HL-60 (cell line): Measurements from ENCODE around the gene SLC9C2.

ENCODE experiments used
- DNase-seq, 2 experiments: peaks; one replicate each; pipeline ENCODE4 v3.0.0-alpha.2; 2010 to 2020; ENCODE audit warnings: low read depth in 1 of 2, low spot score in 1 of 2
- H3K27ac ChIP-seq: fragments of 250-450 bp; sonication (Bioruptor Pico); replicated peaks from 2 replicates; pipeline ENCODE4 v1.5.1; 2020; ENCODE audit warnings: mild to moderate bottlenecking, moderate library complexity
- H3K27me3 ChIP-seq: fragments of 250-450 bp; sonication (Bioruptor Pico); 2 replicates; pipeline ENCODE4 v1.5.1; 2021; ENCODE audit warnings: mild to moderate bottlenecking, moderate library complexity; ENCODE audit not compliant: insufficient read depth, poor library complexity, severe bottlenecking
- H3K4me3 ChIP-seq: replicated peaks from 2 replicates; pipeline ENCODE4 v1.5.1; 2011; ENCODE audit warnings: mild to moderate bottlenecking, control low read depth, low read length; ENCODE audit not compliant: insufficient read depth
- GABPA ChIP-seq: IDR thresholded peaks from 2 replicates; pipeline ENCODE4 v1.6.1; 2012; ENCODE audit warnings: low read depth
- POLR2AphosphoS5 ChIP-seq: IDR thresholded peaks from 2 replicates; pipeline ENCODE4 v1.6.1; 2012; ENCODE audit warnings: low read depth
- SPI1 ChIP-seq: IDR thresholded peaks from 2 replicates; pipeline ENCODE4 v1.6.1; 2012; ENCODE audit warnings: low read depth, mild to moderate bottlenecking, borderline replicate concordance
- TF ChIP-seq, protein P1 (sequence below): IDR thresholded peaks from one replicate; pipeline ENCODE4 v1.5.1; 2011; ENCODE audit warnings: low read length, control low read depth, inconsistent platforms; ENCODE audit not compliant: insufficient read depth
- TF ChIP-seq, protein P2 (sequence below): IDR thresholded peaks from 2 replicates; pipeline ENCODE4 v1.6.1; 2012; ENCODE audit warnings: low read depth; ENCODE audit not compliant: insufficient replicate concordance

Gene SLC9C2

DNA sequence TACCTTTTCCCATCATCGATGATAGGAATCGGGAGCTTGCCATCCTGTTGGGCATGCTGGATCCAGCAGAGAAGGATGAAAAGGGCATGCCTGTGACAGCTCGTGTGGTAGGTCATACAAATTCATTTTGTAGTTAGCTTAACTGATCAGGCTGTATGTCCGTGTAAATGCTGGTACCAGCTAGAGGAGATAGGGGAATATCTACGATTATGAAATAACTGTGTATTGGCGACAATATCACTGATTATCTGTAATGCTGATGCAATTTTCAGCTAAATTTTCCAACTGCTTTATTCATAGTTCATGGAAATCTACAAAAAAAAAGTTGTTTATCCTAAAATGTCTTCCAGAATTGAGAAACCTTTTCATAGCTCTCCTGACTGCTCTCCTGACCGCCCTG, 117.5 kb downstream of the SLC9C2 start:
- DNase-seq = no peak
- H3K27me3 ChIP-seq = no peaks in the 10 kb centered on the region
- no peak for TF ChIP-seq SPI1
- no peak overlapping the region for H3K27ac ChIP-seq
- H3K4me3 ChIP-seq = no peak overlapping the region

DNA sequence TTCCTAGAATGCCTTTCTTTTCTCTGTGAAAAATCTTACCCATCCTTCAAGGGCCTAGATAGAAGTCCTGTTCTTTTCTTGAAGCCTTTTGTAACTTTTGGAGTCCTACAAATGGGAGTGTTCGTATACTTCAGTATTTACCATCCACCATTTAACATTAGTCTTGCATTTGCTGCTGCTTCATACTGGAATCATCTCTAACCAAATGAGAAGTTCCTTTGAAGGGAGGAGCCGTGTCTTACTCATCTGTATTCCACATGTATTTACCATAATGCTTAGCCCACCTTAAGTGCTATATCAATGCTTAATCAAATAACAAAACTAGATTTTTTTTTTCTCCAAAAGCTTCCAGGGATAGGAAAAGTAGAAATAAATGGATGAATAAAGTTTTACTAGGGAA, 118.6 kb downstream of the SLC9C2 start:
- no peak for DNase-seq
- TF ChIP-seq SPI1 (no peak), POLR2AphosphoS5 (no peak), GABPA (no peak)
- TF ChIP-seq, protein P1, sequence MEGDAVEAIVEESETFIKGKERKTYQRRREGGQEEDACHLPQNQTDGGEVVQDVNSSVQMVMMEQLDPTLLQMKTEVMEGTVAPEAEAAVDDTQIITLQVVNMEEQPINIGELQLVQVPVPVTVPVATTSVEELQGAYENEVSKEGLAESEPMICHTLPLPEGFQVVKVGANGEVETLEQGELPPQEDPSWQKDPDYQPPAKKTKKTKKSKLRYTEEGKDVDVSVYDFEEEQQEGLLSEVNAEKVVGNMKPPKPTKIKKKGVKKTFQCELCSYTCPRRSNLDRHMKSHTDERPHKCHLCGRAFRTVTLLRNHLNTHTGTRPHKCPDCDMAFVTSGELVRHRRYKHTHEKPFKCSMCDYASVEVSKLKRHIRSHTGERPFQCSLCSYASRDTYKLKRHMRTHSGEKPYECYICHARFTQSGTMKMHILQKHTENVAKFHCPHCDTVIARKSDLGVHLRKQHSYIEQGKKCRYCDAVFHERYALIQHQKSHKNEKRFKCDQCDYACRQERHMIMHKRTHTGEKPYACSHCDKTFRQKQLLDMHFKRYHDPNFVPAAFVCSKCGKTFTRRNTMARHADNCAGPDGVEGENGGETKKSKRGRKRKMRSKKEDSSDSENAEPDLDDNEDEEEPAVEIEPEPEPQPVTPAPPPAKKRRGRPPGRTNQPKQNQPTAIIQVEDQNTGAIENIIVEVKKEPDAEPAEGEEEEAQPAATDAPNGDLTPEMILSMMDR = no peak
- TF ChIP-seq, protein P2, sequence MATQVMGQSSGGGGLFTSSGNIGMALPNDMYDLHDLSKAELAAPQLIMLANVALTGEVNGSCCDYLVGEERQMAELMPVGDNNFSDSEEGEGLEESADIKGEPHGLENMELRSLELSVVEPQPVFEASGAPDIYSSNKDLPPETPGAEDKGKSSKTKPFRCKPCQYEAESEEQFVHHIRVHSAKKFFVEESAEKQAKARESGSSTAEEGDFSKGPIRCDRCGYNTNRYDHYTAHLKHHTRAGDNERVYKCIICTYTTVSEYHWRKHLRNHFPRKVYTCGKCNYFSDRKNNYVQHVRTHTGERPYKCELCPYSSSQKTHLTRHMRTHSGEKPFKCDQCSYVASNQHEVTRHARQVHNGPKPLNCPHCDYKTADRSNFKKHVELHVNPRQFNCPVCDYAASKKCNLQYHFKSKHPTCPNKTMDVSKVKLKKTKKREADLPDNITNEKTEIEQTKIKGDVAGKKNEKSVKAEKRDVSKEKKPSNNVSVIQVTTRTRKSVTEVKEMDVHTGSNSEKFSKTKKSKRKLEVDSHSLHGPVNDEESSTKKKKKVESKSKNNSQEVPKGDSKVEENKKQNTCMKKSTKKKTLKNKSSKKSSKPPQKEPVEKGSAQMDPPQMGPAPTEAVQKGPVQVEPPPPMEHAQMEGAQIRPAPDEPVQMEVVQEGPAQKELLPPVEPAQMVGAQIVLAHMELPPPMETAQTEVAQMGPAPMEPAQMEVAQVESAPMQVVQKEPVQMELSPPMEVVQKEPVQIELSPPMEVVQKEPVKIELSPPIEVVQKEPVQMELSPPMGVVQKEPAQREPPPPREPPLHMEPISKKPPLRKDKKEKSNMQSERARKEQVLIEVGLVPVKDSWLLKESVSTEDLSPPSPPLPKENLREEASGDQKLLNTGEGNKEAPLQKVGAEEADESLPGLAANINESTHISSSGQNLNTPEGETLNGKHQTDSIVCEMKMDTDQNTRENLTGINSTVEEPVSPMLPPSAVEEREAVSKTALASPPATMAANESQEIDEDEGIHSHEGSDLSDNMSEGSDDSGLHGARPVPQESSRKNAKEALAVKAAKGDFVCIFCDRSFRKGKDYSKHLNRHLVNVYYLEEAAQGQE = no peak
- Histone ChIP-seq H3K27ac (no peak overlapping the region), H3K27me3 (no peaks in the 10 kb centered on the region), H3K4me3 (no peak overlapping the region)

DNA sequence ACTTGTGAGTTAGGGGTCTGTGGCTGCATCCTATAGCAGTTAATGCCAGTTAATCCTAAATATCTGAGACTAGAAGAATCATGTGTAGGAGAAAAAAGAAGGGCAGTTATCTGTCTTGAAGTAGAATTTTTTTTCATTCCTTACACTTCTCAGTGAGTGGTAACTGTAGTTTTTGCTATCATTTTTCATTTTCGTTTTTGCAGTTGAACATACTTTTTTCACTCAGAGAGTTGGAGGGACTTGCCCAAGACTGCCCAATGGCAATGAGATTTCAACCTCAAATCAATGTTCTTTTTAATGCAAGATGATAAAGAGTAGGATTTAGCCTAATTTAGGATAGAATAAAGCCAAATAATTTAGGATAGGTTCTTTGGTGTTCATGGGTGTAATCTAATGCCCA, 120.2 kb downstream of the SLC9C2 start:
- H3K27me3 ChIP-seq = no peaks in the 10 kb centered on the region
- H3K27ac ChIP-seq = no peak overlapping the region
- DNase-seq = no peak
- no peak overlapping the region for H3K4me3 ChIP-seq
- TF ChIP-seq, protein P2 = no peak

DNA sequence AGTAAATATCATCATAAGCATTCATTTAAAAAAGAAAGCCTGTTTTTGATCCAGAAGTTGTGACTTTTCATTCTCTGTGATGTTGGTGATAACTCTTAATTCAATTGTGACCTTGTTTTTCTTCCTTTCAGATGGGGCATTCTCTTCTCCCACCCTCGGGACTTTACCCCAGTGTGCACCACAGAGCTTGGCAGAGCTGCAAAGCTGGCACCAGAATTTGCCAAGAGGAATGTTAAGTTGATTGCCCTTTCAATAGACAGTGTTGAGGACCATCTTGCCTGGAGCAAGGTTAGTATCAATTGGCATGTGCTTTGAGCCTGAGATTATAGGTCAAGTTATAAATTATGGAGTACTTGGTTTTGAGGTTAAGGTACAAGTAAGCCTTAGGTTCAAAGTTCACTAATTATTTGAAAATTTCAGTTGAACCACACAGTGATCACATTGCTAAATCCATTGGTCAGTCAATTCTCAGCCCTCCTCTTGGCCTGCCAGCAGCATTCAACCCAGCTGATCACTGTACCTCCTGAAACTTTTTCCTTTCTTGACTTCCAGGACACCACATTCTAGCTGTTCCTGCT, 121.6 kb downstream of the SLC9C2 start:
- TF ChIP-seq SPI1 (no peak), GABPA (no peak)
- TF ChIP-seq, protein P2 = no peak
- H3K4me3 ChIP-seq = no peak overlapping the region
- H3K27me3 ChIP-seq = no peaks in the 10 kb centered on the region
- DNase-seq = no peak
- H3K27ac ChIP-seq = no peak overlapping the region

DNA sequence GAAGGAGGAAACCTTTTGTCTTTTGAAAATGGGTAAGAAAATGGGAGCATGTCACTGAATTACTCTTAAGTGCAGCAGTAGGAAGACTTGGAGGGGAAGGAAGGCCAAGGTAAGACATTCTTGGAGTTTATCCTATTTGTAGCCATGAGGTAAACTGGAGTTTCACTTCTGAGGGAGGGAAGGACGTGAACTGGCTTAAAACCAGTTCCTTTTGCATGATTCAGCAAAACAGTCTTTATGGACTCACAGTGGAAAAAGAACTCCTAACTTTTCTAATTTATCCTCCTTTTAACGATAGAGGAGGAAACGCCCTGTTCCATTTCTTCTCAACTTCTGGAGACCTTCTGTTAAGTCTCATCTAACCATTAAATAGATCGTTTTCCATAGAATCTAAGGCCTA, 123.2 kb downstream of the SLC9C2 start:
- no peak overlapping the region for H3K4me3 ChIP-seq
- H3K27ac ChIP-seq = no peak overlapping the region
- TF ChIP-seq SPI1 = no peak
- TF ChIP-seq, protein P1 = no peak
- TF ChIP-seq, protein P2 = no peak
- no peak for TF ChIP-seq POLR2AphosphoS5
- no peak for TF ChIP-seq GABPA
- DNase-seq = no peak
- no peaks in the 10 kb centered on the region for H3K27me3 ChIP-seq
